H1 (cell line): ENCODE data around the gene ALPK3.

Experiments
- BRCA1 ChIP-seq: IDR thresholded peaks from 2 replicates; pipeline ENCODE4 v1.6.1; 2012; ENCODE audit warnings: low read depth, low read length, improper control_type of control experiment
- GABPA ChIP-seq: IDR thresholded peaks from 2 replicates; pipeline ENCODE4 v1.6.1; 2011; ENCODE audit warnings: mild to moderate bottlenecking, low read length, moderate library complexity, borderline replicate concordance; ENCODE audit not compliant: insufficient read depth
- PHF8 ChIP-seq: fragments of 200-600 bp; sonication (generic); conservative IDR thresholded peaks from 2 replicates; pipeline ENCODE4 v1.7.1; 2012; ENCODE audit warnings: low read depth, mild to moderate bottlenecking, inconsistent platforms, low read length, moderate library complexity
- POLR2A ChIP-seq, 2 experiments: IDR thresholded peaks; 1 replicate in 1 of 2; 2 replicates in 1 of 2; pipeline ENCODE4 v1.6.1; 2011; ENCODE audit warnings: low read depth in 2 of 2, low read length in 2 of 2, mild to moderate bottlenecking in 2 of 2; ENCODE audit errors: control extremely low read depth in 1 of 2
- TF ChIP-seq, protein P1 (sequence below), 3 experiments: IDR thresholded peaks; 1 replicate in 2 of 3; 2 replicates in 1 of 3; pipeline versions ENCODE4 v1.5.1 to v1.6.1; 2011; ENCODE audit warnings: low read length in 3 of 3, mild to moderate bottlenecking in 3 of 3, inconsistent platforms in 2 of 3, low read depth in 1 of 3, moderate library complexity in 1 of 3; ENCODE audit not compliant: insufficient read depth in 1 of 3; ENCODE audit errors: control extremely low read depth in 1 of 3

DNA sequence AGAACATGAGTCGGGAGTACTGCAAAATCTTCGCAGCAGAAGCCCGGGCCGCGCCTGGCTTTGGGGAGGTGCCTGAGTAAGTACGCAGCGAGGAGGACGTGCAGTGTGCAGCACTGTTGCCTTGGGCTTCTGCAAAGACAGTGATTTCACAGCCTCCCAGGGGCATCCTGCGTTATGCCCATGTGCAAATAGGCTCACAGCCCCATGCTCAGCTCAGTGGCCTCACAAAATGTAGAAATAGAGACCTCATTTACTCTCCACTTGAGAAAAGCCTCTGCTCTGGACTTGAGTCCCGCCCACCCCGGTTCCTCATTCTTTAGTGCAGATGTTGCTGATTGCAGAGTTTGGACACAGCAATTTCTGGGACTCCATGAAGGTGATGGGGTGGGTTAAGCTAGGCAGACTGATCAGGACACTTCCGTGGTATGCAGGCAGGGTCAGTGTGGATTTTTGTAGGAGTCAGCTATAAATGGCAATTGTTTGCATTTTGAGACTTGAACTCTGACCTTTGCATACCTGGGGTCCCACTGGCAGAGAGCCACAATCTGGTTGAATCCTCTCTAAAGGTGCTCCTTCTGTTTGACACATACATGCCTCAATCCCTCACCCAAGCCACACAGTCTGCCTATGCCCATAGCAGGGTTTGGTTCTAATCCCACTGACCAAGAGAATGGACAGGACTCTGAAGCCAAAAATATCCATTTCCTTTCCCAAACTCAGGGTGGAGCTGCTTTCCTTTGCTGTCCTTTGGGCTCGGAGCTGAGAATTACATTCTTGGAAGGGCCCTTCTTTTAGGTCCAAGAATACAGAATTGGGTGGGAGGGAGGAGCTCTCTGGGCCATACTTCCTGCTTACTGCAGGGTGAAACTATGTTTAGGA, 46.6 kb downstream of the ALPK3 start:
- TF ChIP-seq GABPA (no peak), PHF8 (no peak), BRCA1 (no peak), POLR2A (IDR thresholded peaks at IDR 0.05; ENCODE audit: control extremely low read depth in 1 of 2, low read depth in 2 of 2, low read length in 2 of 2) (no peak)
- TF ChIP-seq, protein P1, sequence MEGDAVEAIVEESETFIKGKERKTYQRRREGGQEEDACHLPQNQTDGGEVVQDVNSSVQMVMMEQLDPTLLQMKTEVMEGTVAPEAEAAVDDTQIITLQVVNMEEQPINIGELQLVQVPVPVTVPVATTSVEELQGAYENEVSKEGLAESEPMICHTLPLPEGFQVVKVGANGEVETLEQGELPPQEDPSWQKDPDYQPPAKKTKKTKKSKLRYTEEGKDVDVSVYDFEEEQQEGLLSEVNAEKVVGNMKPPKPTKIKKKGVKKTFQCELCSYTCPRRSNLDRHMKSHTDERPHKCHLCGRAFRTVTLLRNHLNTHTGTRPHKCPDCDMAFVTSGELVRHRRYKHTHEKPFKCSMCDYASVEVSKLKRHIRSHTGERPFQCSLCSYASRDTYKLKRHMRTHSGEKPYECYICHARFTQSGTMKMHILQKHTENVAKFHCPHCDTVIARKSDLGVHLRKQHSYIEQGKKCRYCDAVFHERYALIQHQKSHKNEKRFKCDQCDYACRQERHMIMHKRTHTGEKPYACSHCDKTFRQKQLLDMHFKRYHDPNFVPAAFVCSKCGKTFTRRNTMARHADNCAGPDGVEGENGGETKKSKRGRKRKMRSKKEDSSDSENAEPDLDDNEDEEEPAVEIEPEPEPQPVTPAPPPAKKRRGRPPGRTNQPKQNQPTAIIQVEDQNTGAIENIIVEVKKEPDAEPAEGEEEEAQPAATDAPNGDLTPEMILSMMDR (IDR thresholded peaks at IDR 0.05; ENCODE audit: control extremely low read depth in 1 of 3, insufficient read depth in 1 of 3, low read depth in 1 of 3, low read length in 3 of 3) = peak in 2 of 3 experiments; percentile 21 to 25; a peak in 3 of 4 replicates
